ENCODE measurements around the gene DRC7. TPM values are rescaled to one million over a fixed set of nuclear protein-coding genes. Genes with fewer than 3 reads are reported as not detected.

DRC7 gene
- polyA plus RNA-seq, 1 donor (not counting 4 experiments of a cell fraction or from before 2014, with no cell fraction given): not detected

GRCh38 chr16:57675741-57676551, 18.7 kb upstream of the DRC7 start:
- Histone ChIP-seq H2AFZ (ENCODE audit: control insufficient read depth, low read length) (no peak overlapping the region), H3K4me3 (ENCODE audit: control insufficient read depth in 2 of 3, extremely low read depth in 1 of 3, insufficient read depth in 2 of 3, low read depth in 1 of 3, low read length in 3 of 3) (no peak overlapping the region), H3K4me2 (ENCODE audit: control insufficient read depth, extremely low read depth, insufficient read depth, low read depth, low read length) (no peak overlapping the region), H3K79me2 (ENCODE audit: control insufficient read depth, insufficient read depth, low read length) (no peaks in the 10 kb centered on the region), H3K9me1 (ENCODE audit: control insufficient read depth, extremely low read depth, insufficient read depth, low read length) (no peaks in the 10 kb centered on the region), H3K36me3 (ENCODE audit: control insufficient read depth in 2 of 2, extremely low read depth in 1 of 2, insufficient read depth in 2 of 2, low read length in 2 of 2) (no peaks in the 10 kb centered on the region), H3K9ac (ENCODE audit: control insufficient read depth, extremely low read depth, insufficient read depth, low read length) (no peak overlapping the region), H4K20me1 (ENCODE audit: control insufficient read depth, extremely low read depth, insufficient read depth, low read length) (no peaks in the 10 kb centered on the region), H3K9me3 (ENCODE audit: control insufficient read depth, low read depth, low read length) (no peaks in the 10 kb centered on the region), H3K27ac (ENCODE audit: control insufficient read depth, insufficient read depth, low read length) (no peak overlapping the region), H3K4me1 (ENCODE audit: control insufficient read depth, extremely low read depth, insufficient read depth, low read length) (no peaks in the 10 kb centered on the region), H3K27me3 (ENCODE audit: control insufficient read depth, extremely low read depth, insufficient read depth, low read length) (peaks cover under 1% of the 10 kb centered on the region)
- FAIRE-seq (no peak), DNase-seq (ENCODE audit: low read depth, low spot score) (no peak)
- dilution Hi-C loops (cut with MboI; ENCODE audit: extremely low pct_ligation_motif_present, low sequenced_read_pairs): no loop called here
- TF ChIP-seq EZH2 (IDR thresholded peaks at IDR 0.05; ENCODE audit: low read length): no peak
- TF ChIP-seq CTCF (optimal IDR thresholded peaks at IDR 0.05 in 1 of 3, IDR thresholded peaks at IDR 0.05 in 1 of 3, conservative IDR thresholded peaks at IDR 0.05 in 1 of 3; ENCODE audit: extremely low read depth in 1 of 3, insufficient read depth in 2 of 3, low read length in 3 of 3): no peak

GRCh38 chr16:57676553-57677085, 18.0 kb upstream of the DRC7 start:
- no peak overlapping the region for H3K27ac ChIP-seq (ENCODE audit: control insufficient read depth, insufficient read depth, low read length)
- no peak for DNase-seq (ENCODE audit: low read depth, low spot score)
- no peak overlapping the region for H3K9ac ChIP-seq (ENCODE audit: control insufficient read depth, extremely low read depth, insufficient read depth, low read length)
- no peaks in the 10 kb centered on the region for H3K36me3 ChIP-seq (ENCODE audit: control insufficient read depth in 2 of 2, extremely low read depth in 1 of 2, insufficient read depth in 2 of 2, low read length in 2 of 2)
- H3K27me3 ChIP-seq (ENCODE audit: control insufficient read depth, extremely low read depth, insufficient read depth, low read length): no peaks in the 10 kb centered on the region
- H3K4me3 ChIP-seq (ENCODE audit: control insufficient read depth in 2 of 3, extremely low read depth in 1 of 3, insufficient read depth in 2 of 3, low read depth in 1 of 3, low read length in 3 of 3): no peak overlapping the region
- no peak overlapping the region for H3K4me2 ChIP-seq (ENCODE audit: control insufficient read depth, extremely low read depth, insufficient read depth, low read depth, low read length)
- H3K9me3 ChIP-seq (ENCODE audit: control insufficient read depth, low read depth, low read length): no peaks in the 10 kb centered on the region
- no peak for TF ChIP-seq CTCF (optimal IDR thresholded peaks at IDR 0.05 in 1 of 3, IDR thresholded peaks at IDR 0.05 in 1 of 3, conservative IDR thresholded peaks at IDR 0.05 in 1 of 3; ENCODE audit: extremely low read depth in 1 of 3, insufficient read depth in 2 of 3, low read length in 3 of 3)
- no peak for TF ChIP-seq EZH2 (IDR thresholded peaks at IDR 0.05; ENCODE audit: low read length)
- no peaks in the 10 kb centered on the region for H4K20me1 ChIP-seq (ENCODE audit: control insufficient read depth, extremely low read depth, insufficient read depth, low read length)
- no peaks in the 10 kb centered on the region for H3K4me1 ChIP-seq (ENCODE audit: control insufficient read depth, extremely low read depth, insufficient read depth, low read length)
- dilution Hi-C loops (cut with MboI; ENCODE audit: extremely low pct_ligation_motif_present, low sequenced_read_pairs): no loop called here
- H3K9me1 ChIP-seq (ENCODE audit: control insufficient read depth, extremely low read depth, insufficient read depth, low read length): no peaks in the 10 kb centered on the region
- H3K79me2 ChIP-seq (ENCODE audit: control insufficient read depth, insufficient read depth, low read length): no peaks in the 10 kb centered on the region
- H2AFZ ChIP-seq (ENCODE audit: control insufficient read depth, low read length): no peak overlapping the region
- no peak for FAIRE-seq

Measured in keratinocyte (primary cell).